IMR-90 (cell line): ENCODE measurements around the gene PAAF1.

Experiments
- BHLHE40 ChIP-seq: fragments of 150-350 bp; IDR thresholded peaks from 2 replicates; pipeline ENCODE4 v1.6.1; 2016; ENCODE audit warnings: mild to moderate bottlenecking, low read depth, low read length
- CEBPB ChIP-seq: IDR thresholded peaks from 2 replicates; pipeline ENCODE4 v1.6.1; 2012; ENCODE audit warnings: low read depth, low read length, improper control_type of control experiment
- MAFK ChIP-seq: IDR thresholded peaks from 2 replicates; pipeline ENCODE4 v1.6.1; 2012; ENCODE audit warnings: low read depth, low read length, improper control_type of control experiment
- MXI1 ChIP-seq: IDR thresholded peaks from 2 replicates; pipeline ENCODE4 v1.6.1; 2012; ENCODE audit warnings: low read depth, mild to moderate bottlenecking, low read length, moderate library complexity, borderline replicate concordance
- NFE2L2 ChIP-seq: fragments of 150-350 bp; IDR thresholded peaks from 2 replicates; pipeline ENCODE4 v1.6.1; 2016; ENCODE audit warnings: low read depth, mild to moderate bottlenecking, low read length
- POLR2A ChIP-seq: IDR thresholded peaks from 2 replicates; pipeline ENCODE4 v1.6.1; 2012; ENCODE audit warnings: mild to moderate bottlenecking, low read depth, low read length
- RAD21 ChIP-seq: IDR thresholded peaks from 2 replicates; pipeline ENCODE4 v1.6.1; 2012; ENCODE audit warnings: low read length, improper control_type of control experiment
- RCOR1 ChIP-seq: IDR thresholded peaks from 2 replicates; pipeline ENCODE4 v1.6.1; 2012; ENCODE audit warnings: mild to moderate bottlenecking, low read length, improper control_type of control experiment; ENCODE audit not compliant: insufficient replicate concordance
- RFX5 ChIP-seq: IDR thresholded peaks from 2 replicates; pipeline ENCODE4 v1.8.0; 2012; ENCODE audit warnings: low read depth, mild to moderate bottlenecking, low read length, moderate library complexity
- TF ChIP-seq, protein P1 (sequence below): conservative IDR thresholded peaks from 2 replicates; pipeline ENCODE4 v1.5.1; 2012; ENCODE audit warnings: mild to moderate bottlenecking, low read depth, low read length, improper control_type of control experiment
- TF ChIP-seq, protein P2 (sequence below): fragments of 150-350 bp; IDR thresholded peaks from 2 replicates; pipeline ENCODE4 v1.6.1; 2017; ENCODE audit warnings: mild to moderate bottlenecking, antibody characterized with exemption, low read length, low read depth
- TF ChIP-seq, protein P3 (sequence below): fragments of 150-350 bp; IDR thresholded peaks from 2 replicates; pipeline ENCODE4 v1.6.1; 2016; ENCODE audit warnings: low read depth, mild to moderate bottlenecking, low read length, moderate library complexity, borderline replicate concordance

DNA sequence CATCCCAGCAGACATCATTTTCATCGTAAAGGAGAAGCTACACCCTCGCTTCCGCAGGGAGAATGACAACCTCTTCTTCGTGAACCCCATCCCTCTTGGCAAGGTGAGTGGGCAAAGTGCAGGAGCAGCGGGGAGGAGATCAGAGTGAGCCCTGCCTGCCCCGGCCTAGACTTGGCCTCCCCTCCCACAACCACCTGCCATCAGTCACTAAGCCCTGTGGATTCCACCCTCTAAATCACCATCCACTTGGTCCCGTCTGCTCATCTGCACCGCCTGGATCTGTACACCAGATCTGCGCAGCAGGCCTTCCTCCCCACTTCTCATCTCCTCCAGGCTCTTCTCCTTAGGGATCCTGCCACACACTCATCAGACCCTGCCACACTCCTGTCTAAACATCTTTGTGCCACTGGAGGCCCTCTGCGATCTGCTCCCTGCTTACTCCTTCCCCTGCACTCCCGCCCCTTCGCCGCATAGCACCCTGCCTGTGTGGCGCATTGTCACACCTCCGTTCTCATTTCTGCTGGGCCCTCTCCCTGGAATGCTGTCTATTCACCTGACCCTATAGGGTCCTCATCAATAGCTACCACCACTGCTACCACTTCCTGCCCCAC lies 91.7 kb downstream of the PAAF1 start:
- TF ChIP-seq, protein P1, sequence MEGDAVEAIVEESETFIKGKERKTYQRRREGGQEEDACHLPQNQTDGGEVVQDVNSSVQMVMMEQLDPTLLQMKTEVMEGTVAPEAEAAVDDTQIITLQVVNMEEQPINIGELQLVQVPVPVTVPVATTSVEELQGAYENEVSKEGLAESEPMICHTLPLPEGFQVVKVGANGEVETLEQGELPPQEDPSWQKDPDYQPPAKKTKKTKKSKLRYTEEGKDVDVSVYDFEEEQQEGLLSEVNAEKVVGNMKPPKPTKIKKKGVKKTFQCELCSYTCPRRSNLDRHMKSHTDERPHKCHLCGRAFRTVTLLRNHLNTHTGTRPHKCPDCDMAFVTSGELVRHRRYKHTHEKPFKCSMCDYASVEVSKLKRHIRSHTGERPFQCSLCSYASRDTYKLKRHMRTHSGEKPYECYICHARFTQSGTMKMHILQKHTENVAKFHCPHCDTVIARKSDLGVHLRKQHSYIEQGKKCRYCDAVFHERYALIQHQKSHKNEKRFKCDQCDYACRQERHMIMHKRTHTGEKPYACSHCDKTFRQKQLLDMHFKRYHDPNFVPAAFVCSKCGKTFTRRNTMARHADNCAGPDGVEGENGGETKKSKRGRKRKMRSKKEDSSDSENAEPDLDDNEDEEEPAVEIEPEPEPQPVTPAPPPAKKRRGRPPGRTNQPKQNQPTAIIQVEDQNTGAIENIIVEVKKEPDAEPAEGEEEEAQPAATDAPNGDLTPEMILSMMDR = no peak
- TF ChIP-seq NFE2L2 (no peak), POLR2A (no peak), MXI1 (no peak), CEBPB (no peak), RCOR1 (no peak), BHLHE40 (no peak), RFX5 (no peak), RAD21 (no peak), MAFK (no peak)
- TF ChIP-seq, protein P2, sequence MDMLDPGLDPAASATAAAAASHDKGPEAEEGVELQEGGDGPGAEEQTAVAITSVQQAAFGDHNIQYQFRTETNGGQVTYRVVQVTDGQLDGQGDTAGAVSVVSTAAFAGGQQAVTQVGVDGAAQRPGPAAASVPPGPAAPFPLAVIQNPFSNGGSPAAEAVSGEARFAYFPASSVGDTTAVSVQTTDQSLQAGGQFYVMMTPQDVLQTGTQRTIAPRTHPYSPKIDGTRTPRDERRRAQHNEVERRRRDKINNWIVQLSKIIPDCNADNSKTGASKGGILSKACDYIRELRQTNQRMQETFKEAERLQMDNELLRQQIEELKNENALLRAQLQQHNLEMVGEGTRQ = no peak
- TF ChIP-seq, protein P3, sequence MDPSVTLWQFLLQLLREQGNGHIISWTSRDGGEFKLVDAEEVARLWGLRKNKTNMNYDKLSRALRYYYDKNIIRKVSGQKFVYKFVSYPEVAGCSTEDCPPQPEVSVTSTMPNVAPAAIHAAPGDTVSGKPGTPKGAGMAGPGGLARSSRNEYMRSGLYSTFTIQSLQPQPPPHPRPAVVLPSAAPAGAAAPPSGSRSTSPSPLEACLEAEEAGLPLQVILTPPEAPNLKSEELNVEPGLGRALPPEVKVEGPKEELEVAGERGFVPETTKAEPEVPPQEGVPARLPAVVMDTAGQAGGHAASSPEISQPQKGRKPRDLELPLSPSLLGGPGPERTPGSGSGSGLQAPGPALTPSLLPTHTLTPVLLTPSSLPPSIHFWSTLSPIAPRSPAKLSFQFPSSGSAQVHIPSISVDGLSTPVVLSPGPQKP = no peak
